Heart left ventricle (tissue), 16 donors: ENCODE data around the gene CECR2. TPM values are rescaled to one million over a fixed set of nuclear protein-coding genes. Genes with fewer than 3 reads are reported as not detected.

Experiments used
- ATAC-seq, 4 donors: fragments of 200-7000 bp; cut with Tn5 transposase; one replicate each; pipeline ENCODE4 v1.9.1; 2020 to 2022; ENCODE audit warnings: moderate library complexity in 4 of 4, mild to moderate bottlenecking in 3 of 4, moderate number of reproducible peaks in 1 of 4
- DNase-seq, 5 donors: peaks; one replicate each; pipeline ENCODE4 v3.0.0-alpha.2; 2020
- H3K27ac ChIP-seq, 12 donors: fragments of 200-600 bp; sonication (generic) in 4 of 12; one replicate each; pipeline versions ENCODE4 v1.5.0 to v1.8.0; 2016 to 2022; ENCODE audit warnings: mild to moderate bottlenecking in 2 of 12
- H3K27me3 ChIP-seq, 9 donors: fragments of 200-600 bp; sonication (generic) in 2 of 9; one replicate each; pipeline versions ENCODE4 v1.5.1 to v1.8.0; 2016 to 2022; ENCODE audit warnings: mild to moderate bottlenecking in 3 of 9
- H3K36me3 ChIP-seq, 9 donors: fragments of 200-600 bp; sonication (generic) in 2 of 9; one replicate each; pipeline versions ENCODE4 v1.5.0 to v1.8.0; 2018 to 2022; ENCODE audit warnings: mild to moderate bottlenecking in 2 of 9
- H3K4me1 ChIP-seq, 12 donors: fragments of 200-600 bp; sonication (generic) in 4 of 12; one replicate each; pipeline versions ENCODE4 v1.5.0 to v1.8.0; 2016 to 2022; ENCODE audit warnings: mild to moderate bottlenecking in 3 of 12
- H3K4me3 ChIP-seq, 12 donors: fragments of 200-600 bp; sonication (generic) in 4 of 12; one replicate each; pipeline versions ENCODE4 v1.5.0 to v1.8.0; 2017 to 2022; ENCODE audit warnings: mild to moderate bottlenecking in 9 of 12, moderate library complexity in 4 of 12
- H3K9me3 ChIP-seq, 12 donors: fragments of 200-600 bp; sonication (generic) in 4 of 12; one replicate each; pipeline versions ENCODE4 v1.5.0 to v1.8.0; 2016 to 2022; ENCODE audit warnings: mild to moderate bottlenecking in 1 of 12
- POLR2A ChIP-seq, 2 donors: fragments of 450-650 bp; IDR thresholded peaks; one replicate each; pipeline ENCODE4 v1.6.1; 2017; ENCODE audit warnings: antibody characterized with exemption in 2 of 2, mild to moderate bottlenecking in 2 of 2, moderate library complexity in 2 of 2
- WGBS, 4 donors: extraction: QIAGEN DNeasy Blood & Tissue Kit in 2 of 4; methylation state at CpG; one replicate each; pipeline versions ENCODE4 v1.1.5 to v1.1.7; 2013 to 2018; 5-methylcytosine and 5-hydroxymethylcytosine counted together
- intact Hi-C, 10 donors: fragments of 100-400 bp; cut with DNase I; formaldehyde crosslinking; loops; one replicate each; pipeline versions ENCODE4 v1.11.1 to v1.14.2; 2022
- polyA plus RNA-seq, 2 donors: library from polyadenylated mRNA; stranded (reverse); fragments of 200-250 nt; gene quantifications; one replicate each; pipeline ENCODE4 v1.2.3, GENCODE V29; 2013
- total RNA-seq, 9 donors: library from RNA; depleted of rRNA in 2 of 9; stranded (reverse); fragments of >200 nt in 2 of 9; fragmentation: NEBNext Ultra II Directional in 3 of 9; extraction: Animal tissue kit (Norgen Biotek cat#: 25700) in 3 of 9; gene quantifications; one replicate each; pipeline versions ENCODE4 v1.1.0 to v1.2.4, GENCODE V29; 2016 to 2023
- TF ChIP-seq, protein P1 (sequence below), 12 donors: fragments of 200-600 bp; sonication (generic) in 4 of 12; IDR thresholded peaks; one replicate each; pipeline versions ENCODE4 v1.5.0 to v1.8.0; 2018 to 2022; ENCODE audit warnings: antibody characterized with exemption in 12 of 12, mild to moderate bottlenecking in 5 of 12
- donor health status: ischemic (EF 13 %, LVEDD 7.1; RV severe dilation, severe dysfunction).
- donor health status: healthy with polysubstance abuse.
- donor health status: DM: no; HTN: yes; CAD: no.
- donor health status: DM: no; HTN: no; CAD: no.
- donor health status: ischemic (EF 25% LVEDD 6.9; RV normal size, moderate dysfunction).
- donor health status: ischemic (EF 25% LVEDD 5.7; RV mildly dilated, moderate dysfunction).
- donor health status: healthy.
- donor health status: DM: yes; HTN: yes; CAD: no.
- donor health status: ischemic (EF 35%, LVEDD 5.7; RV mildly dilated, moderate dysfunction).
- donor health status: nonischemic (EF 11% LVEDD 7.7; RV severe dilation, severe dysfunction).
- donor health status: DM: yes; HTN: yes; CAD: no.
- donor health status: PGD.
- donor health status: ischemic (EF 29% LVEDD 5.4; RV normal size, mild dysfunction).
- donor health status: nonischemic (EF 23%, LVEDD 6.1; RV moderate dilation, normal function).

CECR2 gene
- total and polyA plus RNA-seq, 11 donors, result 3.8 to 11.6 (median 6.8) TPM

DNA sequence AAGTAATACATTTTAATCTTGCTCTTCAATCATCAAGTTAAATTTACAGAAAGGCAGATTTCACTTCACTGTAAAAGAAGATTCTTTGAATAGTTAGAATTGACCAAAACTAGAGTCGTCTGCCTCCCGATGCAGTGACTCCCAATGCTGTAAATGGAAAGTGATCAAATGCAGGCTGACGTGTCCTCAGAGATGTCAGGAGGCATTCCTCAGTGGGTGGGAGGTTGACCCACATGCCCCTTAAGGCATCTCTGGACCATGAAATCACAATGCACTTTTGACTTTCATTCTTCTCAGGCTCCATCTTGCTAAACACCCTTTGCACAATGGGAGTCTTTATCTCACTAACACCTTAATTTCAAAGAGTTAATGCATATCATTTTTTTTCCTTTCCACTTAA lies 19.0 kb upstream of the CECR2 start:
- Histone ChIP-seq H3K27me3 (no peaks in the 10 kb centered on the region), H3K4me1 (no peaks in the 10 kb centered on the region), H3K4me3 (no peak overlapping the region), H3K27ac (no peak overlapping the region), H3K36me3 (no peaks in the 10 kb centered on the region), H3K9me3 (no peaks in the 10 kb centered on the region)
- TF ChIP-seq POLR2A (IDR thresholded peaks at IDR 0.05), result no peak
- TF ChIP-seq, protein P1, sequence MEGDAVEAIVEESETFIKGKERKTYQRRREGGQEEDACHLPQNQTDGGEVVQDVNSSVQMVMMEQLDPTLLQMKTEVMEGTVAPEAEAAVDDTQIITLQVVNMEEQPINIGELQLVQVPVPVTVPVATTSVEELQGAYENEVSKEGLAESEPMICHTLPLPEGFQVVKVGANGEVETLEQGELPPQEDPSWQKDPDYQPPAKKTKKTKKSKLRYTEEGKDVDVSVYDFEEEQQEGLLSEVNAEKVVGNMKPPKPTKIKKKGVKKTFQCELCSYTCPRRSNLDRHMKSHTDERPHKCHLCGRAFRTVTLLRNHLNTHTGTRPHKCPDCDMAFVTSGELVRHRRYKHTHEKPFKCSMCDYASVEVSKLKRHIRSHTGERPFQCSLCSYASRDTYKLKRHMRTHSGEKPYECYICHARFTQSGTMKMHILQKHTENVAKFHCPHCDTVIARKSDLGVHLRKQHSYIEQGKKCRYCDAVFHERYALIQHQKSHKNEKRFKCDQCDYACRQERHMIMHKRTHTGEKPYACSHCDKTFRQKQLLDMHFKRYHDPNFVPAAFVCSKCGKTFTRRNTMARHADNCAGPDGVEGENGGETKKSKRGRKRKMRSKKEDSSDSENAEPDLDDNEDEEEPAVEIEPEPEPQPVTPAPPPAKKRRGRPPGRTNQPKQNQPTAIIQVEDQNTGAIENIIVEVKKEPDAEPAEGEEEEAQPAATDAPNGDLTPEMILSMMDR (IDR thresholded peaks at IDR 0.05), result no peak
- ATAC-seq (no peak), DNase-seq (no peak)
- intact Hi-C loops, result no loop called here
- WGBS, 4 donors, result 42 to 66% (median 50%) methylated on average over 3 of the region's 3 CpGs

GRCh38 chr22:17352798-17353197 lies 16.5 kb upstream of the CECR2 start:
- intact Hi-C loops, result no loop called here
- ATAC-seq (no peak), DNase-seq (no peak)
- Histone ChIP-seq H3K9me3 (no peaks in the 10 kb centered on the region), H3K4me1 (no peaks in the 10 kb centered on the region), H3K4me3 (no peak overlapping the region), H3K36me3 (no peaks in the 10 kb centered on the region), H3K27ac (no peak overlapping the region), H3K27me3 (no peaks in the 10 kb centered on the region)
- TF ChIP-seq POLR2A (IDR thresholded peaks at IDR 0.05), result no peak
- WGBS, 4 donors, result 88 to 89% (median 88%) methylated on average over 4 of the region's 4 CpGs

DNA sequence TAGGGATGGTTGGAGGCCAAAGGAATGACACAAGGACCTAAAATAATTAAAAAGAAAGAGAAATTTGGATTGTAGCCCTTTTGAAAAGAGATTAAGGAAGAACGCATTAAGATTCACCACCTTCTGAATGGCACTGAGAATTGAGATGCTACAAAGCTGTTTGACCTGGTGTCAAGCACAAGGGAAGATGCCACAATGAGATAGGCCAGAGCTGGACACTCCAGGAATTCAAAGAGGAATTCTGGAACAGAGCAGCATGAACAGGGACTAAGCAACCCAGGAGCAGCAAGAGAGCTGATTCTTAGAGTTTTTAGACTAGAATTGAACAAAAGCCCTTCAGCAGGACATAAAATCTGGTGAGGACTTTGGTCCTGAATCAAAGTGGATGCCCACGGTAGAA lies 11.6 kb upstream of the CECR2 start:
- Histone ChIP-seq H3K27ac (no peak overlapping the region), H3K4me1 (no peaks in the 10 kb centered on the region), H3K4me3 (no peak overlapping the region), H3K9me3 (no peaks in the 10 kb centered on the region), H3K27me3 (no peaks in the 10 kb centered on the region), H3K36me3 (no peaks in the 10 kb centered on the region)
- DNase-seq (no peak), ATAC-seq (no peak)
- no peak for TF ChIP-seq POLR2A (IDR thresholded peaks at IDR 0.05)
- TF ChIP-seq, protein P1 (IDR thresholded peaks at IDR 0.05), result no peak
- intact Hi-C loops, result no loop called here
- WGBS, 4 donors, result 81 to 88% (median 83%) methylated on average over 2 of the region's 2 CpGs

DNA sequence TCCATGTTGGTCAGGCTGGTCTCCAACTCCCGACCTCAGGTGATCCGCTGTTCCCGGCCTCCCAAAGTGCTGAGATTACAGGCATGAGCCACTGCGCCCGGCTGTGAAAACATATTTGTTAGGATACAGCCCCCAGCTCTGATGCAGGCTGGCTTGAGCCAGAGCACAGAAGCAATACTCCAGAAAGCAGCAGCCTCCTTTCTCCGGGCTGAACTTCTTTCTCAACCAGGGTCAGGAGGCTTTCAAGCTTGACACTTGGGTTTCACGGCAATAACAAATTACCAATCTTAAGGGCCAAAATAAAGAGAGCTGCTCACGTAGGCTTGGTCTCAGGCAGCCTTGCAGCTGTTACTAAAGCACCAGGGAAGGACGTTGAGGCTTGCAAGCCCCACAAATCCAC lies 10.8 kb upstream of the CECR2 start:
- ATAC-seq (no peak), DNase-seq (no peak)
- Histone ChIP-seq H3K4me3 (no peak overlapping the region), H3K27me3 (peaks cover 0 to 1% (median 0%) of the 10 kb centered on the region in 9 donors), H3K9me3 (no peaks in the 10 kb centered on the region), H3K4me1 (no peaks in the 10 kb centered on the region), H3K36me3 (no peaks in the 10 kb centered on the region), H3K27ac (no peak overlapping the region)
- intact Hi-C loops, result no loop called here
- TF ChIP-seq, protein P1 (IDR thresholded peaks at IDR 0.05), result no peak
- TF ChIP-seq POLR2A (IDR thresholded peaks at IDR 0.05), result no peak
- WGBS, 4 donors, result 79 to 82% (median 80%) methylated on average over 9 of the region's 9 CpGs

DNA sequence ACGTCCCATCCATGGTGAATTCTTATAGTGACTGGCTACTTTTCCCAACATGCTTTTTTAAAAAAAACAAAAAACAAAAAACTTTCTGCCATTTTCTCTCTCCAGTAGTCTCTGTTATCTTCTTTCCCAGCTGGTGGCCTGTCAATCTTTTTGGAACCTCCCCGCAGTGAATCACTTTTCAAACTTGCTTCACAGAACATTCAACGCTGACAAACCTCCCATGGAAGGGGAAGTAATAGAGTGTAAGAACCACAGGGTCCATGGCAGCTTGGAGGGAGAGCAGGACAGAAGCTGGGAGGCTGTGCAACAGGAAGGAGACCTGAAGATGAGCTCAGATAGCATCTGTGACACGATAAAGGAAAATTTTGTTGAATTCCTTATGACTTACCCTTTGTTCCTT lies 9.8 kb upstream of the CECR2 start:
- DNase-seq (no peak), ATAC-seq (no peak)
- no peak overlapping the region for H3K27ac ChIP-seq
- no peaks in the 10 kb centered on the region for H3K4me1 ChIP-seq
- WGBS, 4 donors, result 48 to 56% (median 51%) methylated on average over 4 of the region's 4 CpGs
- no peaks in the 10 kb centered on the region for H3K9me3 ChIP-seq
- H3K36me3 ChIP-seq, result no peaks in the 10 kb centered on the region
- TF ChIP-seq, protein P1 (IDR thresholded peaks at IDR 0.05), result no peak
- no peak for TF ChIP-seq POLR2A (IDR thresholded peaks at IDR 0.05)
- intact Hi-C loops, result no loop called here
- no peak overlapping the region for H3K4me3 ChIP-seq
- peaks cover 0 to 3% (median 0%) of the 10 kb centered on the region in 9 donors for H3K27me3 ChIP-seq
